Tibial artery (tissue), 4 donors: Measurements from ENCODE around the gene SHISA3.

Source experiments
- DNase-seq, 2 donors: peaks; one replicate each; pipeline ENCODE4 v3.0.0-alpha.2; 2019
- H3K27ac ChIP-seq, 2 donors: fragments of 200-600 bp; sonication (generic) in 1 of 2; 1 replicate in 1 of 2; 2 replicates in 1 of 2; pipeline ENCODE4 v1.5.1; 2018 to 2019; ENCODE audit warnings: mild to moderate bottlenecking in 1 of 2
- H3K27me3 ChIP-seq, 2 donors: fragments of 200-600 bp; sonication (generic) in 1 of 2; one replicate each; pipeline versions ENCODE4 v1.5.1 to v1.6.0; 2016 to 2019
- H3K36me3 ChIP-seq, 3 donors: fragments of 200-600 bp; sonication (generic) in 2 of 3; one replicate each; pipeline ENCODE4 v1.5.1; 2016 to 2019; ENCODE audit warnings: mild to moderate bottlenecking in 2 of 3
- H3K4me1 ChIP-seq, 4 donors: fragments of 200-600 bp; sonication (generic) in 2 of 4; 1 replicate in 3 of 4; 2 replicates in 1 of 4; pipeline ENCODE4 v1.5.1; 2016 to 2019
- H3K4me3 ChIP-seq, 2 donors: fragments of 200-600 bp; sonication (generic) in 1 of 2; 1 replicate in 1 of 2; 2 replicates in 1 of 2; pipeline ENCODE4 v1.5.1; 2018 to 2019; ENCODE audit warnings: mild to moderate bottlenecking in 2 of 2
- H3K9me3 ChIP-seq, 3 donors: fragments of 200-600 bp; sonication (generic) in 1 of 3; one replicate each; pipeline ENCODE4 v1.5.1; 2016 to 2019
- CTCF ChIP-seq, 2 experiments: fragments of 200-600 bp in 1 of 2; fragments of 450-650 bp in 1 of 2; IDR thresholded peaks; one replicate each; pipeline ENCODE4 v1.5.1; 2017 to 2019; ENCODE audit warnings: antibody characterized with exemption in 2 of 2, mild to moderate bottlenecking in 1 of 2, moderate library complexity in 1 of 2
- intact Hi-C: fragments of 100-400 bp; cut with DNase I; formaldehyde crosslinking; loops from one replicate; pipeline ENCODE4 v1.15.0; 2023; ENCODE audit warnings: low total_unique reads

The SHISA3 gene

GRCh38 chr4:42415281-42415680, 18.0 kb downstream of the SHISA3 start:
- no peak overlapping the region for H3K4me3 ChIP-seq
- TF ChIP-seq CTCF (IDR thresholded peaks at IDR 0.05), result no peak
- DNase-seq, result no peak
- no peaks in the 10 kb centered on the region for H3K9me3 ChIP-seq
- intact Hi-C loops, result no loop called here
- H3K27ac ChIP-seq, result no peak overlapping the region
- no peaks in the 10 kb centered on the region for H3K36me3 ChIP-seq
- no peaks in the 10 kb centered on the region for H3K27me3 ChIP-seq
- peaks cover 0 to 13% (median 4%) of the 10 kb centered on the region in 4 donors for H3K4me1 ChIP-seq

DNA sequence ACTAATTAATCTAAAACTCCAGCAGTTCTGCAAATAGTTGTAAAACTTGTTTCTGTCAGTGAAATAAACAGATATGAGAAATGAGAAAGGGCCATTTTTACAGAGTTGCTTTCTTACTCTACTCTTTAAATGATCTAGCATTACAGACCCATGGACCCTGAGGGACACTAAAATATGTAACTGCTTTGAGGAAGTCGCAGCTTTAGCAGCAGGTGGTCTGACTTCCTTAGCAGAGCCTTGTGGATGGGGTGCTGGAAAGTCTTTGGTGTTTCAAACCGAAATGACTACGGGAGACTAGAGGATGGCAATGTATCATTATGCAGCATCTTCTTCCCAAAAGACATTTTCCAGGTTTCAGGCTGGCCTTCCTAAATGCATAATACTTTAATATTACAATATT, 18.7 kb downstream of the SHISA3 start:
- no peak for DNase-seq
- intact Hi-C loops, result no loop called here
- H3K27ac ChIP-seq, result no peak overlapping the region
- H3K9me3 ChIP-seq, result no peaks in the 10 kb centered on the region
- H3K4me3 ChIP-seq, result no peak overlapping the region
- peaks cover 0 to 1% (median 0%) of the 10 kb centered on the region in 3 donors for H3K36me3 ChIP-seq
- H3K4me1 ChIP-seq, result peaks cover 0 to 13% (median 4%) of the 10 kb centered on the region in 4 donors
- no peaks in the 10 kb centered on the region for H3K27me3 ChIP-seq
- no peak for TF ChIP-seq CTCF (IDR thresholded peaks at IDR 0.05)

DNA sequence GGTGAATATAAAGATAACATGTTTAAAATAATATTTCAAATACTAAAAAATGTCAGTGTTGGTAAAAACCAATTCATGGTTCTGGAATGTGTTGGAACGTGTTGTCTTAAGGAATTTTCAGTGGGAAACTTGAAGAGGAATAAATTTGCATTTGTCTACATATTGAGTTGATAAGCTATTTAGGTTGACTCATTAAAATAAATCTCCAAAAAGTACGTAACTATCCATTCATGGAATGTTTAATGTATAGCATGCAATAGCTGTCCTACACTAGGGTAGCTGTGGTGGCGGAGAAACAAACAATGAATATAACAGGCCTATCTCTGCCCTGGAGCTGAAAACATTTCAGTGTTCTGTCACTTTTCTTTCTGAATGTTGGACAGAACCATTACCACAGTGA, 20.3 kb downstream of the SHISA3 start:
- intact Hi-C loops, result no loop called here

DNA sequence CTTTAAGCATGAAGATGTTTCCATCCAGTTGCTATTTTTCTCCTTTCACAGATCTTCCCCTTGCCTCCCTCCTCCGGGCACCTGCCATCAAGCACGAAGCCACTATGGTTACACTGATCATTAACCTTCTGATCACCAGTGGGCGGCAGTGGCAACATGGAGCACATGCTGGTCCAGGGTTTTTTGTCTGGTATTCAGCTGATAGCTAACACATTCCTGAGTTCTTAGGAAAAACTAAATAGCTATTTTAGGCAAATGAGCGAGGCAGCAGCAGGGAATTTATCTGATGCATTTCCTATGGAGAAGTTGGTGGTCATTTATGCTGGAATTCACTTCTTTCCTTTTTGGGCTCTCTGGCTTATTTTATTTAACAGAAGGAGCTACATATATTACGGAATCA, 22.9 kb downstream of the SHISA3 start:
- Histone ChIP-seq H3K4me3 (no peak overlapping the region), H3K27ac (no peak overlapping the region), H3K36me3 (peaks cover 0 to 13% (median 7%) of the 10 kb centered on the region in 3 donors), H3K4me1 (no peaks in the 10 kb centered on the region), H3K9me3 (no peaks in the 10 kb centered on the region), H3K27me3 (no peaks in the 10 kb centered on the region)
- intact Hi-C loops, result no loop called here
- TF ChIP-seq CTCF (IDR thresholded peaks at IDR 0.05), result no peak
- no peak for DNase-seq

More for the DNA sequence above, 20.3 kb downstream of the SHISA3 start:
- Histone ChIP-seq H3K9me3 (no peaks in the 10 kb centered on the region), H3K36me3 (peaks cover 0 to 7% (median 4%) of the 10 kb centered on the region in 3 donors), H3K4me3 (no peak overlapping the region), H3K27me3 (no peaks in the 10 kb centered on the region), H3K4me1 (peaks cover 0 to 4% (median 3%) of the 10 kb centered on the region in 4 donors), H3K27ac (no peak overlapping the region)
- no peak for TF ChIP-seq CTCF (IDR thresholded peaks at IDR 0.05)
- DNase-seq, result no peak

GRCh38 chr4:42425146-42426065, 28.1 kb downstream of the SHISA3 start:
- no peak for TF ChIP-seq CTCF (IDR thresholded peaks at IDR 0.05)
- H3K27ac ChIP-seq, result no peak overlapping the region
- peaks cover 0 to 13% (median 7%) of the 10 kb centered on the region in 3 donors for H3K36me3 ChIP-seq
- no peak overlapping the region for H3K4me3 ChIP-seq
- no peak for DNase-seq
- H3K4me1 ChIP-seq, result no peaks in the 10 kb centered on the region
- no peaks in the 10 kb centered on the region for H3K9me3 ChIP-seq
- H3K27me3 ChIP-seq, result no peaks in the 10 kb centered on the region
- intact Hi-C loops, result no loop called here
